ENCODE data around the gene DHFR2.

DNA sequence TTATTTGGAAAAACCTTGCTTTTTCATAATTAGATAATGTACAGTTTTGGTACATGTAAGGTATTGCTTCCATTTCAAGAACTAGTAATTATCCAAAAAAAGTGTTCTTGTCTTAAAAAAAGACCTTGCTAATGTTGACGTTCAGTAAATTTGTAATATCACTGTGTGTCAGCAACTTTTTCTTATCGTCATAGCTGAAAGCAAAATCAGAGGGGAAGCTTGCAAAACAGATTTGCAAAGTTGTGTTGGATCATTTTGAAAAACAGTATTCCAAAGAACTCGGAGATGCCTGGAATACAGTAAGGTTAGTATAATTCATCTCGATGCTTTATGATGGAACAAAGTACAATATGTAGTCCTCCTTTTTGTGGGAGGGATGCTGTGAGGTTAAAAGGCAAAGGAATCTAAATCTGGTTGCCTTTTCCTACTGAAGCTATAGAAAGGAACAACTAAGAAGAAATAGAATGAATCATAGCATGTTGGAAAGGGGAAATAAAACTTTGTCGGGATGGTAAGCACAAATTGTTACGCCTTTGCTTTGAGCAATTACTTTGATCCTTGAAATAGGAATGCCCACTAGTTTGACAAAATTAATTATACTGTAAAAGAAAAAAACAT is 1.6 kb upstream of the DHFR2 start:
- TF ChIP-seq, protein P1, sequence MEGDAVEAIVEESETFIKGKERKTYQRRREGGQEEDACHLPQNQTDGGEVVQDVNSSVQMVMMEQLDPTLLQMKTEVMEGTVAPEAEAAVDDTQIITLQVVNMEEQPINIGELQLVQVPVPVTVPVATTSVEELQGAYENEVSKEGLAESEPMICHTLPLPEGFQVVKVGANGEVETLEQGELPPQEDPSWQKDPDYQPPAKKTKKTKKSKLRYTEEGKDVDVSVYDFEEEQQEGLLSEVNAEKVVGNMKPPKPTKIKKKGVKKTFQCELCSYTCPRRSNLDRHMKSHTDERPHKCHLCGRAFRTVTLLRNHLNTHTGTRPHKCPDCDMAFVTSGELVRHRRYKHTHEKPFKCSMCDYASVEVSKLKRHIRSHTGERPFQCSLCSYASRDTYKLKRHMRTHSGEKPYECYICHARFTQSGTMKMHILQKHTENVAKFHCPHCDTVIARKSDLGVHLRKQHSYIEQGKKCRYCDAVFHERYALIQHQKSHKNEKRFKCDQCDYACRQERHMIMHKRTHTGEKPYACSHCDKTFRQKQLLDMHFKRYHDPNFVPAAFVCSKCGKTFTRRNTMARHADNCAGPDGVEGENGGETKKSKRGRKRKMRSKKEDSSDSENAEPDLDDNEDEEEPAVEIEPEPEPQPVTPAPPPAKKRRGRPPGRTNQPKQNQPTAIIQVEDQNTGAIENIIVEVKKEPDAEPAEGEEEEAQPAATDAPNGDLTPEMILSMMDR (IDR thresholded peaks at IDR 0.05) = no peak
- TF ChIP-seq EP300 (IDR thresholded peaks at IDR 0.05) = no peak
- no peak for TF ChIP-seq POLR2AphosphoS5 (IDR thresholded peaks at IDR 0.05)
